ENCODE measurements around the gene MPPED2. TPM values are rescaled to one million over a fixed set of nuclear protein-coding genes. Genes with fewer than 3 reads are reported as not detected.

The MPPED2 gene
- total RNA-seq, 1 donor from 2014 or later, result 1.6 TPM

GRCh38 chr11:30526558-30526957 lies 59.6 kb downstream of the MPPED2 start:
- H3K4me3 Mint-ChIP-seq (ENCODE audit: unreplicated experiment), result no peak overlapping the region
- H3K4me2 ChIP-seq (ENCODE audit: low read length), result no peak overlapping the region
- H3K9ac ChIP-seq (ENCODE audit: low read length), result no peak overlapping the region
- no peaks in the 10 kb centered on the region for H3K4me1 Mint-ChIP-seq (ENCODE audit: low read depth, unreplicated experiment)
- TF ChIP-seq CTCF (IDR thresholded peaks at IDR 0.05; ENCODE audit: insufficient read depth, low read depth, low read length) (no peak), EZH2 (IDR thresholded peaks at IDR 0.05; ENCODE audit: insufficient read depth, low read length) (no peak)
- DNase-seq (ENCODE audit: low read depth) (no peak), FAIRE-seq (no peak)
- H3K9me3 Mint-ChIP-seq (ENCODE audit: unreplicated experiment), result no peaks in the 10 kb centered on the region
- H3K79me2 ChIP-seq (ENCODE audit: insufficient read depth, low read length), result no peaks in the 10 kb centered on the region
- H3K27ac ChIP-seq (ENCODE audit: low read depth, low read length), result no peak overlapping the region
- H3K4me3 ChIP-seq (ENCODE audit: insufficient read depth, low read depth, low read length), result no peak overlapping the region
- no peaks in the 10 kb centered on the region for H3K4me1 ChIP-seq (ENCODE audit: insufficient read depth, low read length)
- H3K27me3 ChIP-seq (ENCODE audit: insufficient read depth, low read length), result no peaks in the 10 kb centered on the region
- H3K27ac Mint-ChIP-seq (ENCODE audit: unreplicated experiment), result no peak overlapping the region
- no peaks in the 10 kb centered on the region for H3K27me3 Mint-ChIP-seq (ENCODE audit: low read depth, unreplicated experiment)
- H4K20me1 ChIP-seq (ENCODE audit: insufficient read depth, low read length), result no peaks in the 10 kb centered on the region
- H3K9me3 ChIP-seq (ENCODE audit: insufficient read depth, low read depth, low read length), result no peaks in the 10 kb centered on the region
- H3K36me3 ChIP-seq (ENCODE audit: insufficient read depth, low read length), result no peaks in the 10 kb centered on the region
- no peak overlapping the region for H2AFZ ChIP-seq (ENCODE audit: low read depth, low read length)
- no peaks in the 10 kb centered on the region for H3K36me3 Mint-ChIP-seq (ENCODE audit: low read depth, unreplicated experiment)

GRCh38 chr11:30522536-30523243 lies 63.5 kb downstream of the MPPED2 start:
- no peaks in the 10 kb centered on the region for H3K9me3 ChIP-seq (ENCODE audit: insufficient read depth, low read depth, low read length)
- H3K79me2 ChIP-seq (ENCODE audit: insufficient read depth, low read length), result no peaks in the 10 kb centered on the region
- H3K9me3 Mint-ChIP-seq (ENCODE audit: unreplicated experiment), result no peaks in the 10 kb centered on the region
- no peaks in the 10 kb centered on the region for H3K36me3 Mint-ChIP-seq (ENCODE audit: low read depth, unreplicated experiment)
- H3K36me3 ChIP-seq (ENCODE audit: insufficient read depth, low read length), result no peaks in the 10 kb centered on the region
- no peak for DNase-seq (ENCODE audit: low read depth)
- H3K4me1 ChIP-seq (ENCODE audit: insufficient read depth, low read length), result no peaks in the 10 kb centered on the region
- no peak overlapping the region for H3K27ac Mint-ChIP-seq (ENCODE audit: unreplicated experiment)
- H3K4me3 Mint-ChIP-seq (ENCODE audit: unreplicated experiment), result no peak overlapping the region
- no peaks in the 10 kb centered on the region for H3K4me1 Mint-ChIP-seq (ENCODE audit: low read depth, unreplicated experiment)
- no peaks in the 10 kb centered on the region for H4K20me1 ChIP-seq (ENCODE audit: insufficient read depth, low read length)
- no peak overlapping the region for H3K4me3 ChIP-seq (ENCODE audit: insufficient read depth, low read depth, low read length)
- H3K27me3 ChIP-seq (ENCODE audit: insufficient read depth, low read length), result no peaks in the 10 kb centered on the region
- no peak overlapping the region for H2AFZ ChIP-seq (ENCODE audit: low read depth, low read length)
- H3K27me3 Mint-ChIP-seq (ENCODE audit: low read depth, unreplicated experiment), result no peaks in the 10 kb centered on the region
- FAIRE-seq, result no peak
- no peak overlapping the region for H3K27ac ChIP-seq (ENCODE audit: low read depth, low read length)
- no peak overlapping the region for H3K4me2 ChIP-seq (ENCODE audit: low read length)
- TF ChIP-seq EZH2 (IDR thresholded peaks at IDR 0.05; ENCODE audit: insufficient read depth, low read length), result no peak
- TF ChIP-seq CTCF (IDR thresholded peaks at IDR 0.05; ENCODE audit: insufficient read depth, low read depth, low read length), result no peak
- H3K9ac ChIP-seq (ENCODE audit: low read length), result no peak overlapping the region
